Stimulated activated CD8-positive, alpha-beta memory T cell treated with anti-CD3 and anti-CD28 coated beads, Interleukin-12 subunit alpha, Interleukin-12 subunit beta, amount 100 ng/mL, for 24 hours (primary cell): ENCODE data around the gene PDLIM4.

Experiments
- DNase-seq: peaks from one replicate; pipeline ENCODE4 v3.0.0-alpha.2; 2020; ENCODE audit errors: extremely low read depth

PDLIM4 gene

GRCh38 chr5:132305420-132305819, 47.9 kb downstream of the PDLIM4 start:
- DNase-seq, result no peak

DNA sequence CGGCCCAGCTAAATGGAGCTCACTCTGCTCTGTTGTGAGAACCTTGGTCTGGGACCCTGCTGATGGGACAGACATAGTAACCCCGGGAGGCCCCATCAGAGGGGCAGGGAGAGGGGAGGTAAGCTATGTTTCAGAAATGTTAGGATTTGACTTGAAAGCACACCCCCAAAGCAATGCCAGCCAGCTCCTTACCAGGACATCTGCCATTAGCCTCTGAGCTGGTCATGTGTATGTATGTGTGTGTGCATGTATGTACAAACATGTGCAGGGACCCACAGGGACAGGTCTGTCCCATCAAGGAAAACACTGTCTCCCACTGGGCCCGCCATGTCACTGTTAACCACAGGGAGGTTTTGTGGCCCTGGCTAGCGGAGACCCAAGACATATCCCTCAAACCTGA, 51.2 kb downstream of the PDLIM4 start:
- no peak for DNase-seq

GRCh38 chr5:132309679-132310078, 52.2 kb downstream of the PDLIM4 start:
- DNase-seq, result no peak

- no peak for DNase-seq
Observed at GRCh38 chr5:132310141-132310834, 52.8 kb downstream of the PDLIM4 start.

DNA sequence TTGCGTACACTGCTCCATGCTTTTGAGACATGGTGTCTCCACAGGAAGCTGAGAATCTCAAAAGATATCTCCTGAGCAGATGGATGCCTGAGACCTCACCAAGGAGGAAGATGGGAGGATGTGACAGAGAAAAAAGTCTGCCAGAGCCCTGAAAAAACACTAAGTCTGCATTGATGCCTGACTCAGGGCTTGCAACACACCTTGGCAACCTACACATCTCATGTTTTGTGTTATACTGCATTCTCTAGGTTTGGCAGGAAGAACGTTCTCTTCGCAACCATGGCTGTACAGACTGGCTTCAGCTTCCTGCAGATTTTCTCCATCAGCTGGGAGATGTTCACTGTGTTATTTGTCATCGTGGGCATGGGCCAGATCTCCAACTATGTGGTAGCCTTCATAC, 55.9 kb downstream of the PDLIM4 start:
- DNase-seq, result no peak

DNA sequence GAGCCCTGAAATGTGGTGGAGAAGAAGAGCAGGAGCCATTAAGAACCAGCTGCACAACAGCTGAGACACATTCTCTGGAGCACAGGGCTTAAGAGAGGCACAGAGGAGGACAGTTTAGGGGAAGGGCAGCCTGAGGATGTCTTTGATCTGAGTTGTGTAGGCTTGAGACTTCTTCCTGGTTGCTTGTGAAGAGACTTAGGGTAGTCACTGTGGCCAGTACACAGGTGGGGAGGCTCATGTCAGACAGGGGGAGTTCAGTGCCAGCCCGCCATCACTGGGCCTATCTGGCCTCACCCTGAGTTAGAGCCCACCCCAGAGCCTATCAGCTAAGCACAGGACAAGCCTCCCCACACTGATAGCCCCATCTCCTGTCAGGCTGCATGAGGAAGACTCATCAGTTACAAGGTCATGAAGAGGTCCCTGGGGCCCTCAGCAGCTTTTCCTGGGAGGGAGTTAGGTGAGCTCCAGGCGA, 56.5 kb downstream of the PDLIM4 start:
- no peak for DNase-seq

DNA sequence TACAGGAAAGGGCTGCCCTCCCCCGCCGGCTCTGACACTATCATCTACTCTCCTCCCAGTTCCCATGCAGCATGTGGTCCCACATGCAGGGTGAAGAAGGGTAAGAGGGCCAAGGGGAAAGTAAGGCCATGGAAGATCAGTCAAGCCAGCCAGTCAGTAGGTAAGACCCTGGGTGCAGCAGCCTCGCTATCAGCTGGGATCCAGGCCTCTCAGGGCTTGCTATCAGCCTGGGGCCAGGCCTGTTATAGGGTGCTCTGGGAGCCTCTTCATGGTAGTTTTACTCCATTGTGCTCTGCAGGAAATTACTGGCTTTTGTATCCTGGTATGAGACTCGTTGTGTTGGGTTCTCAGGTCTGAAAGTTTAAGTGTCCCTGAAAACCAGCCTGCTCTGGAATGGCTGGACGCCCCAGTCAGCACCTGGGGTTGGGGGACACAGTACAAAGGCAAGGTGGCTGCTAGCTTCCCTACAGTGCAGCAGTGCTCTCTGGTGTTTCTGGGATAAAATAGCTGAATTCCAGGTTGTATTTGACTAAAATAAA, 58.1 kb downstream of the PDLIM4 start:
- no peak for DNase-seq

DNA sequence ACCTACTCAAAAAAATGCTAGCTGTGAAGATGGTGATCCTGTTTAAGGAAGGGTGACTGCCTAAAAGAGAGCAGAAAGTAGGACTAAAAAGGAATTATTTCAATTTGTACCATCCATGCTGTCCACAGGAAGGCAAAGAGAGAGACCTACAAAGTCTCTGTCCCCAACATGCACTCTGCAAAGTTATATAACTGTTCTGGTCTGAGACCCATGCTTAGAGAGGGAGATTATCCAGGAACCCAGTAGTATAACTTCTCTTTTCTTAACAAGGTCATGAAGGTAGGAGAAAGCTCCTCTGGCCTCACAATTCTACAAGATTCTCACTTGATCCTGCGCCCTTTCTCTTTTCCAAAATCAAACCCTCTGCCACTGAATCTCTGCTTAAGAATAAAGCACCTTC, 62.5 kb downstream of the PDLIM4 start:
- DNase-seq, result no peak

GRCh38 chr5:132321109-132321721, 63.7 kb downstream of the PDLIM4 start:
- DNase-seq, result no peak

GRCh38 chr5:132322266-132322665, 64.8 kb downstream of the PDLIM4 start:
- DNase-seq, result no peak
